Endodermal cell (in vitro differentiated cells): ENCODE data around the gene SCRT2. TPM values are rescaled to one million over a fixed set of nuclear protein-coding genes. Genes with fewer than 3 reads are reported as not detected.

Experiments used
- DNase-seq: peaks from one replicate; pipeline ENCODE4 v3.0.0-alpha.2; 2017
- H3K27ac ChIP-seq: 2 replicates; pipeline ENCODE4 v1.5.1; 2013; ENCODE audit warnings: mild to moderate bottlenecking, low read depth, low read length, moderate library complexity
- H3K27me3 ChIP-seq: 2 replicates; pipeline ENCODE4 v1.6.1; 2013; ENCODE audit warnings: mild to moderate bottlenecking, low read length, moderate library complexity; ENCODE audit not compliant: insufficient read depth, control insufficient read depth, poor library complexity, severe bottlenecking
- H3K36me3 ChIP-seq: 2 replicates; pipeline ENCODE4 v1.7.0; 2013; ENCODE audit warnings: mild to moderate bottlenecking, low read length, moderate library complexity; ENCODE audit not compliant: control insufficient read depth, insufficient read depth
- H3K4me1 ChIP-seq: one replicate; pipeline ENCODE4 v1.7.0; 2013; ENCODE audit warnings: low read length; ENCODE audit not compliant: control insufficient read depth, insufficient read depth
- H3K4me3 ChIP-seq: 2 replicates; pipeline ENCODE4 v1.5.1; 2013; ENCODE audit warnings: mild to moderate bottlenecking, low read length, moderate library complexity
- H3K9ac ChIP-seq: 2 replicates; pipeline ENCODE4 v1.6.1; 2013; ENCODE audit warnings: mild to moderate bottlenecking, low read length, moderate library complexity; ENCODE audit not compliant: poor library complexity, severe bottlenecking; ENCODE audit errors: extremely low read depth
- H3K9me3 ChIP-seq: 2 replicates; pipeline ENCODE4 v1.6.1; 2013; ENCODE audit warnings: mild to moderate bottlenecking, low read length, moderate library complexity; ENCODE audit not compliant: control insufficient read depth
- H3K27ac Mint-ChIP-seq: 2 replicates; pipeline ENCODE4 v1.8.0; 2020; ENCODE audit warnings: mixed read lengths
- H3K27me3 Mint-ChIP-seq: 2 replicates; pipeline ENCODE4 v1.8.0; 2021; ENCODE audit warnings: mild to moderate bottlenecking, mixed read lengths; ENCODE audit not compliant: insufficient read depth
- H3K36me3 Mint-ChIP-seq: 2 replicates; pipeline ENCODE4 v1.8.0; 2020; ENCODE audit warnings: low read depth, mixed read lengths
- H3K4me1 Mint-ChIP-seq: 2 replicates; pipeline ENCODE4 v1.8.0; 2020; ENCODE audit warnings: mixed read lengths
- H3K4me3 Mint-ChIP-seq: 2 replicates; pipeline ENCODE4 v1.8.0; 2020; ENCODE audit warnings: mild to moderate bottlenecking, moderate library complexity, mixed read lengths
- H3K9me3 Mint-ChIP-seq: 2 replicates; pipeline ENCODE4 v1.8.0; 2020; ENCODE audit warnings: mild to moderate bottlenecking, mixed read lengths
- CTCF ChIP-seq: fragments of 200-600 bp; sonication (generic); conservative IDR thresholded peaks from 2 replicates; pipeline ENCODE4 v1.5.0; 2021; ENCODE audit warnings: antibody characterized with exemption, mild to moderate bottlenecking
- WGBS, 2 experiments: methylation state at CpG; one replicate each; pipeline versions ENCODE4 v1.1.5 to v1.1.7; 2013; ENCODE audit warnings: missing lambda C conversion rate in 2 of 2, mixed read lengths in 1 of 2; ENCODE audit not compliant: insufficient coverage in 1 of 2, insufficient read length in 1 of 2; 5-methylcytosine and 5-hydroxymethylcytosine counted together
- total RNA-seq, 2 donors: library from RNA; stranded (reverse); fragmentation: NEBNext Ultra II Directional in 1 of 2; extraction: Animal tissue kit (Norgen Biotek cat#: 25700) in 1 of 2; gene quantifications; 2 replicates in 1 of 2; 3 replicates in 1 of 2; pipeline ENCODE4 v1.2.1, GENCODE V29; 2021

Gene SCRT2
- total RNA-seq, 2 donors from 2014 or later = not detected

GRCh38 chr20:692044-692443 lies 16.4 kb upstream of the SCRT2 start:
- no peaks in the 10 kb centered on the region for H3K9me3 ChIP-seq
- H3K27me3 Mint-ChIP-seq = peaks cover 5% of the 10 kb centered on the region
- H3K4me3 ChIP-seq = no peak overlapping the region
- H3K27ac ChIP-seq = no peak overlapping the region
- no peak for DNase-seq
- H3K27me3 ChIP-seq = no peaks in the 10 kb centered on the region
- peaks cover 12% of the 10 kb centered on the region for H3K4me1 Mint-ChIP-seq
- H3K36me3 ChIP-seq = no peaks in the 10 kb centered on the region
- H3K27ac Mint-ChIP-seq = no peak overlapping the region
- no peaks in the 10 kb centered on the region for H3K9me3 Mint-ChIP-seq
- no peak for TF ChIP-seq CTCF
- H3K4me3 Mint-ChIP-seq = no peak overlapping the region
- H3K4me1 ChIP-seq = no peaks in the 10 kb centered on the region
- no peaks in the 10 kb centered on the region for H3K36me3 Mint-ChIP-seq
- WGBS, 2 experiments = 78 to 80% methylated on average over 1 of the region's 1 CpG
- no peak overlapping the region for H3K9ac ChIP-seq

- WGBS, 2 experiments = 83 to 85% methylated on average over 1 of the region's 1 CpG
- peaks cover 8% of the 10 kb centered on the region for H3K27me3 Mint-ChIP-seq
Observed at GRCh38 chr20:689947-690346, 14.3 kb upstream of the SCRT2 start.

GRCh38 chr20:689348-689747 lies 13.7 kb upstream of the SCRT2 start:
- H3K4me1 Mint-ChIP-seq = peaks cover 12% of the 10 kb centered on the region
- no peak overlapping the region for H3K4me3 ChIP-seq
- H3K36me3 Mint-ChIP-seq = no peaks in the 10 kb centered on the region
- H3K4me1 ChIP-seq = peaks cover 6% of the 10 kb centered on the region
- H3K27ac ChIP-seq = peak overlapping the region; percentile 36
- no peak overlapping the region for H3K4me3 Mint-ChIP-seq
- DNase-seq = no peak
- 89 to 95% methylated on average over 4 to 6 of the region's 6 CpGs for WGBS, 2 experiments
- no peaks in the 10 kb centered on the region for H3K9me3 ChIP-seq
- H3K27me3 ChIP-seq = no peaks in the 10 kb centered on the region
- no peak overlapping the region for H3K27ac Mint-ChIP-seq
- no peaks in the 10 kb centered on the region for H3K9me3 Mint-ChIP-seq
- H3K9ac ChIP-seq = no peak overlapping the region
- H3K36me3 ChIP-seq = no peaks in the 10 kb centered on the region
- no peak for TF ChIP-seq CTCF
- peaks cover 8% of the 10 kb centered on the region for H3K27me3 Mint-ChIP-seq

More at GRCh38 chr20:689947-690346, 14.3 kb upstream of the SCRT2 start:
- no peak overlapping the region for H3K4me3 ChIP-seq
- no peak for DNase-seq
- Mint-ChIP-seq H3K4me3 (no peak overlapping the region), H3K4me1 (peaks cover 12% of the 10 kb centered on the region), H3K36me3 (no peaks in the 10 kb centered on the region), H3K27ac (no peak overlapping the region), H3K9me3 (no peaks in the 10 kb centered on the region)
- peaks cover under 1% of the 10 kb centered on the region for H3K4me1 ChIP-seq
- no peaks in the 10 kb centered on the region for H3K9me3 ChIP-seq
- H3K9ac ChIP-seq = no peak overlapping the region
- H3K36me3 ChIP-seq = no peaks in the 10 kb centered on the region
- no peaks in the 10 kb centered on the region for H3K27me3 ChIP-seq
- H3K27ac ChIP-seq = no peak overlapping the region
- no peak for TF ChIP-seq CTCF
